ENCODE measurements around the gene OR51L1.

Gene OR51L1

GRCh38 chr11:5046226-5046625, 51.6 kb downstream of the OR51L1 start, which contains the start of gene OR52J3:
OR52J3 (plus strand) TSS chr11:5046526; CDS start chr11:5046526, 0 bp downstream.
- in situ Hi-C loops (cut with MboI; ENCODE audit: low sequenced_read_pairs), result no loop called here

- in situ Hi-C loops (cut with MboI; ENCODE audit: low sequenced_read_pairs), result no loop called here
Observed at GRCh38 chr11:5046754-5047330, 52.2 kb downstream of the OR51L1 start.

All from HL-60/S4 treated with retinoic acid at 250 ng/mL for 4 days and 3 days (cell line).